H9 (cell line): ENCODE data around the gene N4BP2. TPM values are rescaled to one million over a fixed set of nuclear protein-coding genes. Genes with fewer than 3 reads are reported as not detected.

Source experiments
- DNase-seq: peaks from one replicate; pipeline ENCODE4 v3.0.0-alpha.2; 2017
- H2AFZ ChIP-seq: one replicate; pipeline ENCODE4 v1.6.1; 2013; ENCODE audit warnings: mild to moderate bottlenecking, low read length, control low read depth, moderate library complexity
- H2AK5ac ChIP-seq: 2 replicates; pipeline ENCODE4 v1.6.1; 2013; ENCODE audit warnings: low read length, control low read depth, mixed read lengths; ENCODE audit not compliant: insufficient read length
- H2BK120ac ChIP-seq: one replicate; pipeline ENCODE4 v1.6.1; 2013; ENCODE audit warnings: low read depth, mild to moderate bottlenecking, low read length, control low read depth, inconsistent platforms; ENCODE audit not compliant: poor library complexity, severe bottlenecking
- H2BK12ac ChIP-seq: 2 replicates; pipeline ENCODE4 v1.6.1; 2013; ENCODE audit warnings: low read length, control low read depth, mixed read lengths, low read depth; ENCODE audit not compliant: insufficient read length
- H2BK15ac ChIP-seq: 2 replicates; pipeline ENCODE4 v1.6.1; 2013; ENCODE audit warnings: low read depth, low read length, control low read depth
- H2BK20ac ChIP-seq: one replicate; pipeline ENCODE4 v1.6.1; 2013; ENCODE audit warnings: low read depth, mild to moderate bottlenecking, low read length, control low read depth, inconsistent platforms; ENCODE audit not compliant: poor library complexity, severe bottlenecking
- H2BK5ac ChIP-seq: 2 replicates; pipeline ENCODE4 v1.6.1; 2013; ENCODE audit warnings: low read length, control low read depth, mixed read lengths; ENCODE audit not compliant: insufficient read length
- H3K14ac ChIP-seq: 2 replicates; pipeline ENCODE4 v1.6.1; 2013; ENCODE audit warnings: low read length, control low read depth; ENCODE audit not compliant: insufficient read depth
- H3K18ac ChIP-seq: 2 replicates; pipeline ENCODE4 v1.6.1; 2013; ENCODE audit warnings: low read depth, mild to moderate bottlenecking, mixed read lengths, low read length, control low read depth; ENCODE audit not compliant: insufficient read length
- H3K23ac ChIP-seq: 2 replicates; pipeline ENCODE4 v1.6.1; 2013; ENCODE audit warnings: low read length, control low read depth, mixed read lengths, low read depth; ENCODE audit not compliant: insufficient read length
- H3K23me2 ChIP-seq: 2 replicates; pipeline ENCODE4 v1.6.1; 2013; ENCODE audit warnings: low read depth, mild to moderate bottlenecking, mixed read lengths, low read length, control low read depth; ENCODE audit not compliant: insufficient read length, poor library complexity, severe bottlenecking
- H3K27ac ChIP-seq: 2 replicates; pipeline ENCODE4 v1.5.1; 2013; ENCODE audit warnings: low read length, control low read depth, mixed read lengths, low read depth; ENCODE audit not compliant: insufficient read length
- H3K27me3 ChIP-seq: 2 replicates; pipeline ENCODE4 v1.6.1; 2013; ENCODE audit warnings: low read length, control low read depth, inconsistent platforms; ENCODE audit not compliant: insufficient read depth
- H3K4ac ChIP-seq: 2 replicates; pipeline ENCODE4 v1.6.1; 2013; ENCODE audit warnings: low read depth, mild to moderate bottlenecking, control low read depth, inconsistent platforms, low read length, moderate library complexity
- H3K4me1 ChIP-seq: 2 replicates; pipeline ENCODE4 v1.6.1; 2013; ENCODE audit warnings: low read length, control low read depth, inconsistent platforms; ENCODE audit not compliant: insufficient read depth
- H3K4me2 ChIP-seq: 2 replicates; pipeline ENCODE4 v1.6.1; 2013; ENCODE audit warnings: low read length, control low read depth, mixed read lengths; ENCODE audit not compliant: insufficient read length, insufficient read depth
- H3K56ac ChIP-seq: 2 replicates; pipeline ENCODE4 v1.6.1; 2013; ENCODE audit warnings: low read depth, mild to moderate bottlenecking, mixed read lengths, low read length, control low read depth; ENCODE audit not compliant: insufficient read length
- H3K79me1 ChIP-seq: 2 replicates; pipeline ENCODE4 v1.6.1; 2013; ENCODE audit warnings: low read depth, mild to moderate bottlenecking, moderate library complexity, low read length, control low read depth, inconsistent platforms; ENCODE audit not compliant: insufficient read depth, poor library complexity, severe bottlenecking
- H3K79me2 ChIP-seq: 2 replicates; pipeline ENCODE4 v1.6.1; 2013; ENCODE audit warnings: low read length, control low read depth, inconsistent platforms; ENCODE audit not compliant: insufficient read depth
- H3K9ac ChIP-seq: 2 replicates; pipeline ENCODE4 v1.6.1; 2013; ENCODE audit warnings: low read length, control low read depth, mixed read lengths; ENCODE audit not compliant: insufficient read length; ENCODE audit errors: extremely low read depth
- H3K9me3 ChIP-seq: one replicate; pipeline ENCODE4 v1.6.1; 2013; ENCODE audit warnings: low read depth, low read length, inconsistent platforms; ENCODE audit not compliant: control insufficient read depth
- H3T11ph ChIP-seq: one replicate; pipeline ENCODE4 v1.6.1; 2013; ENCODE audit warnings: mild to moderate bottlenecking, low read length, control low read depth, inconsistent platforms
- H4K20me1 ChIP-seq: one replicate; pipeline ENCODE4 v1.6.1; 2013; ENCODE audit not compliant: control insufficient read depth, insufficient read length, insufficient read depth
- H4K5ac ChIP-seq: 2 replicates; pipeline ENCODE4 v1.6.1; 2013; ENCODE audit warnings: low read depth, mild to moderate bottlenecking, mixed read lengths, low read length, control low read depth; ENCODE audit not compliant: insufficient read length
- H4K8ac ChIP-seq: replicated peaks from 2 replicates; pipeline ENCODE4 v1.6.1; 2013; ENCODE audit warnings: low read length, control low read depth, mixed read lengths, low read depth; ENCODE audit not compliant: insufficient read length
- H4K91ac ChIP-seq: 2 replicates; pipeline ENCODE4 v1.6.1; 2013; ENCODE audit warnings: low read depth, mild to moderate bottlenecking, moderate library complexity, mixed read lengths, low read length, control low read depth; ENCODE audit not compliant: insufficient read length
- H3K27ac Mint-ChIP-seq, 3 experiments: 2 replicates in 2 of 3; 3 replicates in 1 of 3; pipeline ENCODE4 v1.8.0; 2020 to 2021; ENCODE audit warnings: mixed read lengths in 3 of 3, mild to moderate bottlenecking in 1 of 3, moderate library complexity in 1 of 3
- H3K27me3 Mint-ChIP-seq: 2 replicates; pipeline ENCODE4 v1.8.0; 2021; ENCODE audit warnings: low read depth, mild to moderate bottlenecking, moderate library complexity, mixed read lengths
- H3K36me3 Mint-ChIP-seq, 3 experiments: 2 replicates in 2 of 3; 3 replicates in 1 of 3; pipeline ENCODE4 v1.8.0; 2020 to 2021; ENCODE audit warnings: low read depth in 3 of 3, mixed read lengths in 3 of 3; ENCODE audit not compliant: insufficient read depth in 1 of 3
- H3K4me1 Mint-ChIP-seq, 2 experiments: 2 replicates each; pipeline ENCODE4 v1.8.0; 2020; ENCODE audit warnings: mixed read lengths in 2 of 2
- H3K4me3 Mint-ChIP-seq, 2 experiments: 2 replicates in 1 of 2; 3 replicates in 1 of 2; pipeline ENCODE4 v1.8.0; 2020 to 2021; ENCODE audit warnings: mild to moderate bottlenecking in 2 of 2, mixed read lengths in 2 of 2, moderate library complexity in 1 of 2
- H3K9me3 Mint-ChIP-seq, 2 experiments: 2 replicates in 1 of 2; 3 replicates in 1 of 2; pipeline ENCODE4 v1.8.0; 2020; ENCODE audit warnings: mild to moderate bottlenecking in 2 of 2, mixed read lengths in 2 of 2, moderate library complexity in 1 of 2
- CTCF ChIP-seq: fragments of 200-600 bp; sonication (generic); conservative IDR thresholded peaks from 3 replicates; pipeline ENCODE4 v1.8.0; 2021; ENCODE audit warnings: antibody characterized with exemption, mild to moderate bottlenecking
- WGBS: extraction: QIAGEN DNeasy Blood & Tissue Kit; methylation state at CpG from one replicate; pipeline ENCODE4 v1.1.7; 2013; ENCODE audit warnings: missing lambda C conversion rate, low lambda C conversion rate, mixed read lengths; ENCODE audit not compliant: insufficient read length; ENCODE audit errors: extremely low coverage; 5-methylcytosine and 5-hydroxymethylcytosine counted together
- total RNA-seq: library from RNA; stranded (reverse); gene quantifications from 2 replicates; pipeline ENCODE4 v1.2.1, GENCODE V29; 2021

Gene N4BP2
- total RNA-seq, 1 experiment from 2014 or later: 35.0 TPM

- Mint-ChIP-seq H3K27me3 (no peaks in the 10 kb centered on the region), H3K36me3 (peaks cover 6 to 37% (median 34%) of the 10 kb centered on the region in 3 experiments), H3K9me3 (no peaks in the 10 kb centered on the region), H3K4me3 (no peak overlapping the region), H3K4me1 (peaks cover 9% of the 10 kb centered on the region in 2 experiments), H3K27ac (no peak overlapping the region)
- no peak overlapping the region for H3T11ph ChIP-seq
- no CpG with 5 or more reads among the region's 1 CpG for WGBS
- H2BK15ac ChIP-seq: no peak overlapping the region
- H3K56ac ChIP-seq: no peak overlapping the region
- H3K9ac ChIP-seq: no peak overlapping the region
- H2AFZ ChIP-seq: no peak overlapping the region
- no peak overlapping the region for H4K8ac ChIP-seq
- no peak overlapping the region for H4K5ac ChIP-seq
- H4K91ac ChIP-seq: no peak overlapping the region
- no peaks in the 10 kb centered on the region for H3K9me3 ChIP-seq
- H3K27ac ChIP-seq: no peak overlapping the region
- H3K4me2 ChIP-seq: no peak overlapping the region
- no peak overlapping the region for H3K23ac ChIP-seq
- H2BK120ac ChIP-seq: no peak overlapping the region
- H3K27me3 ChIP-seq: no peaks in the 10 kb centered on the region
- H3K18ac ChIP-seq: no peak overlapping the region
- H3K79me2 ChIP-seq: no peaks in the 10 kb centered on the region
- no peak for TF ChIP-seq CTCF
- no peak overlapping the region for H2BK5ac ChIP-seq
- DNase-seq: no peak
- H2AK5ac ChIP-seq: no peak overlapping the region
- H3K23me2 ChIP-seq: no peaks in the 10 kb centered on the region
- H3K4ac ChIP-seq: no peak overlapping the region
- no peak overlapping the region for H3K14ac ChIP-seq
- no peaks in the 10 kb centered on the region for H3K4me1 ChIP-seq
- no peaks in the 10 kb centered on the region for H3K79me1 ChIP-seq
- H2BK12ac ChIP-seq: no peak overlapping the region
- no peaks in the 10 kb centered on the region for H4K20me1 ChIP-seq
- no peak overlapping the region for H2BK20ac ChIP-seq
These were observed 57.6 kb downstream of the N4BP2 start for GRCh38 chr4:40114206-40114605.
